Activated naive CD8-positive, alpha-beta T cell treated with anti-CD3 and anti-CD28 coated beads, Interleukin-2, amount 10 ng/mL, durations not matched to agents 7 days and 5 days (primary cell): Measurements from ENCODE around the gene SLC25A29. TPM values are rescaled to one million over a fixed set of nuclear protein-coding genes. Genes with fewer than 3 reads are reported as not detected.
"Not testable (repeated sequence)": the region's sequence is repeated elsewhere in the genome, so short reads cannot be mapped to it uniquely, and the experiment has no call there.

Source experiments
- ATAC-seq: fragments of 150-1000 bp; cut with Tn5 transposase; one replicate; pipeline ENCODE4 v1.10.0; 2021; ENCODE audit warnings: low read depth, moderate library complexity
- POLR2A ChIA-PET: fragments of 350-600 bp; sonication (Branson Sonifier 250); formaldehyde crosslinking; loops from one replicate; lab custom pipeline; 2021; ENCODE audit warnings: antibody characterized with exemption; lab: Charles Lee
- DNase-seq: peaks from one replicate; pipeline ENCODE4 v3.0.0; 2021
- H3K27ac Mint-ChIP-seq: one replicate; pipeline ENCODE4 v1.8.0; 2022; ENCODE audit warnings: mild to moderate bottlenecking, mixed read lengths
- H3K27me3 Mint-ChIP-seq: one replicate; pipeline ENCODE4 v1.8.0; 2022; ENCODE audit warnings: mild to moderate bottlenecking, moderate library complexity, mixed read lengths
- H3K36me3 Mint-ChIP-seq: one replicate; pipeline ENCODE4 v1.8.0; 2021; ENCODE audit warnings: mild to moderate bottlenecking, mixed read lengths
- H3K4me1 Mint-ChIP-seq: one replicate; pipeline ENCODE4 v1.8.0; 2021; ENCODE audit warnings: mixed read lengths
- H3K4me3 Mint-ChIP-seq: one replicate; pipeline ENCODE4 v1.8.0; 2022; ENCODE audit warnings: mild to moderate bottlenecking, moderate library complexity, mixed read lengths
- H3K9me3 Mint-ChIP-seq: one replicate; pipeline ENCODE4 v1.8.0; 2021; ENCODE audit warnings: mixed read lengths
- total RNA-seq, 2 experiments: library from RNA; stranded (reverse); gene quantifications; one replicate each; pipeline ENCODE4 v1.2.3, GENCODE V29; 2021

SLC25A29 gene
- total RNA-seq, 2 experiments from 2014 or later = 17.3 to 18.1 TPM

- Mint-ChIP-seq H3K27me3 (peaks cover 22% of the 10 kb centered on the region), H3K4me1 (peaks cover 3% of the 10 kb centered on the region), H3K4me3 (no peak overlapping the region), H3K36me3 (no peaks in the 10 kb centered on the region), H3K9me3 (no peaks in the 10 kb centered on the region), H3K27ac (no peak overlapping the region)
- ATAC-seq (no peak), DNase-seq (no peak)
- POLR2A ChIA-PET = no interaction called here
Measured at GRCh38 chr14:100312877-100313400, 6.7 kb upstream of the SLC25A29 start.

GRCh38 chr14:100312110-100312876 lies 6.0 kb upstream of the SLC25A29 start:
- H3K27ac Mint-ChIP-seq, POLR2A ChIA-PET, H3K9me3 Mint-ChIP-seq, H3K4me3 Mint-ChIP-seq, ATAC-seq, H3K4me1 Mint-ChIP-seq, DNase-seq, H3K36me3 Mint-ChIP-seq: not testable (repeated sequence)
- peaks cover 26% of the 10 kb centered on the region for H3K27me3 Mint-ChIP-seq

- H3K4me3 Mint-ChIP-seq = no peak overlapping the region
- no peak for DNase-seq
- POLR2A ChIA-PET = no interaction called here
- H3K27me3 Mint-ChIP-seq = peaks cover 35% of the 10 kb centered on the region
- H3K4me1 Mint-ChIP-seq = peaks cover 9% of the 10 kb centered on the region
- no peak for ATAC-seq
- peak overlapping the region; percentile 39 for H3K27ac Mint-ChIP-seq
- H3K9me3 Mint-ChIP-seq = no peaks in the 10 kb centered on the region
- H3K36me3 Mint-ChIP-seq = no peaks in the 10 kb centered on the region
Measured at GRCh38 chr14:100309028-100309737, 2.9 kb upstream of the SLC25A29 start.

DNA sequence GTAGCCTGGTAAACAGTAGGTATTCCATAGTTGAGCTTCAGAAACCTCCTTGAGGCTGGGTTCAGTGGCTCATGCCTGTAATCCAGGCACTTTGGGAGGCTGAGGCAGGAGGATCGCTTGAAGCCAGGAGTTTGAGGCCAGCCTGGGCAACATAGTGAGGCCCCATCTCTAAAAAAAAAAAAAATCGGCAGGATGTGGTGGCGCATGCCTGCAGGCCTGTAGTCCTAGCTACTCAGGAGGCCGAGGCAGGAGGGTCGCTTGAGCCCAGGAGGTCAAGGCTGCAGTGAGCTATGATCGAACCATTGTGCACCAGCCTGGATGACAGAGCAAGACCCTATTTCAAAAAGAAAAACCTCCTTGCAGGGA lies 2.2 kb upstream of the SLC25A29 start:
- DNase-seq, H3K36me3 Mint-ChIP-seq, H3K4me1 Mint-ChIP-seq, H3K4me3 Mint-ChIP-seq, ATAC-seq, POLR2A ChIA-PET, H3K9me3 Mint-ChIP-seq: not testable (repeated sequence)
- peaks cover 35% of the 10 kb centered on the region for H3K27me3 Mint-ChIP-seq
- peak overlapping the region; percentile 39 for H3K27ac Mint-ChIP-seq

GRCh38 chr14:100307766-100308426 lies 1.7 kb upstream of the SLC25A29 start:
- H3K4me1 Mint-ChIP-seq = peaks cover 9% of the 10 kb centered on the region
- H3K27ac Mint-ChIP-seq = no peak overlapping the region
- no peaks in the 10 kb centered on the region for H3K36me3 Mint-ChIP-seq
- H3K9me3 Mint-ChIP-seq = no peaks in the 10 kb centered on the region
- ATAC-seq = no peak
- peak overlapping the region; percentile 73 for H3K4me3 Mint-ChIP-seq
- POLR2A ChIA-PET = no interaction called here
- no peak for DNase-seq
- peaks cover 35% of the 10 kb centered on the region for H3K27me3 Mint-ChIP-seq

GRCh38 chr14:100306998-100307765 lies 938 bp upstream of the SLC25A29 start:
- Mint-ChIP-seq H3K4me1 (peaks cover 10% of the 10 kb centered on the region), H3K36me3 (no peaks in the 10 kb centered on the region), H3K27ac (no peak overlapping the region), H3K4me3 (peak overlapping the region; percentile 73), H3K9me3 (no peaks in the 10 kb centered on the region), H3K27me3 (peaks cover 29% of the 10 kb centered on the region)
- POLR2A ChIA-PET = no interaction called here
- DNase-seq = no peak
- no peak for ATAC-seq

DNA sequence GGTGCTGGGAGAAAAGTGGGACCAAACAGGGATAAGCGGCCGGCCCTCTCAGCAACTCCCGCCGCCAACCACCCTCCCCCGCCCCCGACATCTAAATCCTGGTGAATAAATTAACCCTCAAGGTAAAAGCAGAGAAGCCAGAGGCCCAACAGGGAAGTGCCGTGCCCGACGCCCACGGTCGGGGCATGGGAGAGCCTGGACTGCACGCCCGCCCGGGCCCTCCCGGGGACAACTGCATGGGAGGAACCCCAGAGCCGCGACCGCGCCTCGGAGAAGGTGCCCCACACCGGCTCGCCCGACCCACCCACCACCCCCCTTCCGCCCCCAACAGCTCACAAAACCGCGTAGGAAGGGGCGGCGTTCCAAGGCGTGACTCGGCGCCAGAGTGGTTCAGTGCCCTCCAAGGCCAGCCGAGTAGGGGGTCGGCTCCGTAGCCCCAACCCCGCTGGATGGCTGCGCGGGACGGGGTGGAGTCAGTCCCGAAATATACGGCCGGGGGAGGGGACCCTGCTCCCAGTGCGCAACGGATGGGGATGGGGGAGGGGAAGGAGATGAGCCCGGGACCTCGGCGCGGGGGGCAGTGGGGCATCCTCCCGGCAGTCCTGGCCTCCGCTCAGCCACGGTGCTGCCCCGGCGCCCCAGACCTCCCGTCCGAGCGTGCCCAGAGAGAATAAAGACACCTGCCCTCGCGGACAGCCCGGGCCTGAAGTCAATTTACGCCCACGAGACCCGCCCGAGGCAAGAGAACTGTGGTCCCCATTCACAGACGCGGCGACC lies 732 bp downstream of the SLC25A29 start:
- DNase-seq = peak; percentile 56
- H3K27ac Mint-ChIP-seq = peak overlapping the region; percentile 50
- H3K4me1 Mint-ChIP-seq = peaks cover 10% of the 10 kb centered on the region
- no peaks in the 10 kb centered on the region for H3K9me3 Mint-ChIP-seq
- POLR2A ChIA-PET = interaction anchor here (1.1 kb wide), 1 partner anchor 72 kb away, joined by 3 read pairs; no protein-coding TSS in a partner anchor
- H3K27me3 Mint-ChIP-seq = peaks cover 19% of the 10 kb centered on the region
- ATAC-seq = peak; percentile 8
- no peaks in the 10 kb centered on the region for H3K36me3 Mint-ChIP-seq
- H3K4me3 Mint-ChIP-seq = peak overlapping the region; percentile 80

- Mint-ChIP-seq H3K4me3 (peak overlapping the region; percentile 76), H3K9me3 (no peaks in the 10 kb centered on the region), H3K4me1 (peaks cover 10% of the 10 kb centered on the region), H3K27ac (peak overlapping the region; percentile 50), H3K36me3 (no peaks in the 10 kb centered on the region), H3K27me3 (peaks cover 19% of the 10 kb centered on the region)
- POLR2A ChIA-PET = interaction anchor here (1.1 kb wide), 1 partner anchor 73 kb away, joined by 3 read pairs; no protein-coding TSS in a partner anchor
- ATAC-seq = no peak
- no peak for DNase-seq
Measured at GRCh38 chr14:100304825-100305323, 1.4 kb downstream of the SLC25A29 start.

DNA sequence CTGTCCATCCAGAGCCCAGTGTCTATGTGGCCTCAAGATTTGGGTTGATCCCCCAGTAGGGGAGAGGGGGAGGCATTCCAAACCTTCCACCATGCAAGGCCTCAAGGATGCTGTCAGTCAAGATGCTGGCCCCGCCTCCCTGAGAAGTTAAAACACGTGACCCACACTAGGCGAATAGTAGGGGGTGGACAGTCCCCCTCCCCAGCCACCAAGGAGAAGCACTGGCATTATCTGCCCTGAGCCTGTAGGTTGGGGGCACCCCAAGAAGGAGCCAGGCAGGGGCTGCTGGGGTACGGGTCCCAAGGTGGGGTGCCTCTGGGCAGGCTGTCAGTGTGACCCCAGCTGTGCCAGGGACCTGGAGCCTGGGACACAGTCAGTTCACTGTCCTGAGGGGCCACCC lies 2.3 kb downstream of the SLC25A29 start:
- ATAC-seq (no peak), DNase-seq (no peak)
- H3K4me1 Mint-ChIP-seq = peaks cover 10% of the 10 kb centered on the region
- POLR2A ChIA-PET = interaction anchor here (1.5 kb wide), 1 partner anchor 73 kb away, joined by 3 read pairs; no protein-coding TSS in a partner anchor
- no peak overlapping the region for H3K27ac Mint-ChIP-seq
- no peaks in the 10 kb centered on the region for H3K9me3 Mint-ChIP-seq
- no peaks in the 10 kb centered on the region for H3K36me3 Mint-ChIP-seq
- H3K27me3 Mint-ChIP-seq = peaks cover 17% of the 10 kb centered on the region
- H3K4me3 Mint-ChIP-seq = no peak overlapping the region

GRCh38 chr14:100303179-100303578 lies 3.1 kb downstream of the SLC25A29 start:
- Mint-ChIP-seq H3K27me3 (peaks cover 14% of the 10 kb centered on the region), H3K4me1 (peaks cover 10% of the 10 kb centered on the region), H3K36me3 (no peaks in the 10 kb centered on the region), H3K4me3 (no peak overlapping the region), H3K9me3 (no peaks in the 10 kb centered on the region), H3K27ac (no peak overlapping the region)
- no peak for DNase-seq
- no peak for ATAC-seq
- POLR2A ChIA-PET = interaction anchor here (1.5 kb wide), 1 partner anchor 74 kb away, joined by 3 read pairs; no protein-coding TSS in a partner anchor

DNA sequence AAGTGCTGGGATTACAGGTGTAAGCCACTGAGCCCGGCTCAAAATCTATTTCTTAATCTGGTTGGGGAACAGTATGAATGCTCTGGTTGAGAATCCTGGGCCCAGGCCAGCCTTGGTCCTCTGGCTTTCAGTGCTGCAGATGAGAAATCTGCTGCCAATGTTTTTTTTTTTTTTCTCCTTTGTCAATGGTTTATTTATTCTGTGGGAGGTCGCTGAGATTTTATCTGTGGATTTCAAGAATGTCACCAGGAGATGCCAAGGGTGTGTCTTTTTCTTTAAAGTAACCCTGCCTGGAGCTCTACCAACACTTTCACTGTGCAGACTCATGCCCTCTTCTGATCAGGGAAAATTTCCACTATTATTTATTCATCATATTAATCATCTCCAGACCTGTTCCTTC lies 3.6 kb downstream of the SLC25A29 start:
- POLR2A ChIA-PET = interaction anchor here (0.7 to 1.5 kb wide), 3 partner anchors 19 to 75 kb away, joined by 3 to 5 read pairs (median 4); a partner anchor contains a TSS

GRCh38 chr14:100299238-100299560 lies 7.0 kb downstream of the SLC25A29 start:
- DNase-seq = no peak
- Mint-ChIP-seq H3K9me3 (no peaks in the 10 kb centered on the region), H3K36me3 (no peaks in the 10 kb centered on the region), H3K4me3 (no peak overlapping the region), H3K27ac (no peak overlapping the region), H3K27me3 (no peaks in the 10 kb centered on the region), H3K4me1 (peaks cover 2% of the 10 kb centered on the region)
- ATAC-seq = no peak
- POLR2A ChIA-PET = no interaction called here

More for the DNA sequence above, 3.6 kb downstream of the SLC25A29 start:
- ATAC-seq = no peak
- Mint-ChIP-seq H3K4me1 (peaks cover 9% of the 10 kb centered on the region), H3K27ac (no peak overlapping the region), H3K4me3 (no peak overlapping the region), H3K36me3 (no peaks in the 10 kb centered on the region), H3K27me3 (peaks cover 12% of the 10 kb centered on the region), H3K9me3 (no peaks in the 10 kb centered on the region)
- no peak for DNase-seq
